ENCODE measurements around the gene LRRC74A. TPM values are rescaled to one million over a fixed set of nuclear protein-coding genes. Genes with fewer than 3 reads are reported as not detected.

Gene LRRC74A
- total RNA-seq, 1 donor from 2014 or later, result not detected

GRCh38 chr14:76820700-76821099 lies 5.5 kb upstream of the LRRC74A start:
- TF ChIP-seq CTCF (conservative IDR thresholded peaks at IDR 0.05), result no peak
- H3K9me3 Mint-ChIP-seq, result no peaks in the 10 kb centered on the region

GRCh38 chr14:76827696-76828296 lies 1.6 kb downstream of the LRRC74A start:
- Mint-ChIP-seq H3K27ac (peak overlapping the region; percentile 10), H3K27me3 (peaks cover 12% of the 10 kb centered on the region), H3K4me1 (ENCODE audit: unreplicated experiment) (peaks cover 9% of the 10 kb centered on the region), H3K9me3 (no peaks in the 10 kb centered on the region), H3K4me3 (no peak overlapping the region), H3K36me3 (no peaks in the 10 kb centered on the region)
- no peak for TF ChIP-seq CTCF (conservative IDR thresholded peaks at IDR 0.05)
- no peak for DNase-seq (ENCODE audit: extremely low spot score, unreplicated experiment)

More at GRCh38 chr14:76820700-76821099, 5.5 kb upstream of the LRRC74A start:
- no peaks in the 10 kb centered on the region for H3K4me1 Mint-ChIP-seq (ENCODE audit: unreplicated experiment)
- peaks cover 8% of the 10 kb centered on the region for H3K27me3 Mint-ChIP-seq
- H3K27ac Mint-ChIP-seq, result no peak overlapping the region
- no peak for DNase-seq (ENCODE audit: extremely low spot score, unreplicated experiment)
- H3K4me3 Mint-ChIP-seq, result no peak overlapping the region
- no peaks in the 10 kb centered on the region for H3K36me3 Mint-ChIP-seq

- Mint-ChIP-seq H3K4me3 (no peak overlapping the region), H3K36me3 (no peaks in the 10 kb centered on the region), H3K27ac (no peak overlapping the region), H3K27me3 (peaks cover 12% of the 10 kb centered on the region), H3K4me1 (ENCODE audit: unreplicated experiment) (peaks cover 9% of the 10 kb centered on the region), H3K9me3 (no peaks in the 10 kb centered on the region)
- no peak for DNase-seq (ENCODE audit: extremely low spot score, unreplicated experiment)
- TF ChIP-seq CTCF (conservative IDR thresholded peaks at IDR 0.05), result no peak
Measured at GRCh38 chr14:76828339-76829012, 2.3 kb downstream of the LRRC74A start.

- DNase-seq (ENCODE audit: extremely low spot score, unreplicated experiment), result no peak
- Mint-ChIP-seq H3K4me3 (no peak overlapping the region), H3K4me1 (ENCODE audit: unreplicated experiment) (peaks cover 11% of the 10 kb centered on the region), H3K9me3 (no peaks in the 10 kb centered on the region), H3K36me3 (no peaks in the 10 kb centered on the region), H3K27ac (no peak overlapping the region), H3K27me3 (peaks cover 12% of the 10 kb centered on the region)
- no peak for TF ChIP-seq CTCF (conservative IDR thresholded peaks at IDR 0.05)
Measured at GRCh38 chr14:76829013-76829365, 2.8 kb downstream of the LRRC74A start.

GRCh38 chr14:76829650-76830421 lies 3.6 kb downstream of the LRRC74A start:
- Mint-ChIP-seq H3K36me3 (no peaks in the 10 kb centered on the region), H3K4me3 (no peak overlapping the region), H3K27ac (no peak overlapping the region), H3K27me3 (peaks cover 12% of the 10 kb centered on the region), H3K9me3 (no peaks in the 10 kb centered on the region), H3K4me1 (ENCODE audit: unreplicated experiment) (peaks cover 20% of the 10 kb centered on the region)
- no peak for TF ChIP-seq CTCF (conservative IDR thresholded peaks at IDR 0.05)
- no peak for DNase-seq (ENCODE audit: extremely low spot score, unreplicated experiment)

Data from type B pancreatic cell (in vitro differentiated cells).